PFSK-1 (cell line): ENCODE measurements around the gene OR2V1.

Experiments used
- FOXP2 ChIP-seq: optimal IDR thresholded peaks from 2 replicates; pipeline ENCODE3; 2011; ENCODE audit warnings: borderline replicate concordance, control low read depth, inconsistent platforms; ENCODE audit not compliant: insufficient read depth; ENCODE audit errors: extremely low read length, extremely low read depth
- POLR2AphosphoS5 ChIP-seq: IDR thresholded peaks from 2 replicates; pipeline ENCODE4 v1.6.1; 2012; ENCODE audit warnings: low read depth, mild to moderate bottlenecking, control low read depth, low read length, moderate library complexity
- SIN3A ChIP-seq: IDR thresholded peaks from 2 replicates; pipeline ENCODE4 v1.6.1; 2012; ENCODE audit warnings: mild to moderate bottlenecking, low read length, moderate library complexity, borderline replicate concordance; ENCODE audit not compliant: insufficient read depth
- TAF1 ChIP-seq: IDR thresholded peaks from 2 replicates; pipeline ENCODE4 v1.6.1; 2012; ENCODE audit warnings: low read length, control low read depth, borderline replicate concordance; ENCODE audit not compliant: insufficient read depth
- TF ChIP-seq, protein P1 (sequence below), 2 experiments: IDR thresholded peaks; 2 replicates each; pipeline versions ENCODE4 v1.6.1 to v1.8.0; 2011 to 2012; ENCODE audit warnings: low read depth in 2 of 2, low read length in 2 of 2, control low read depth in 1 of 2, inconsistent platforms in 1 of 2, mild to moderate bottlenecking in 1 of 2, moderate library complexity in 1 of 2; ENCODE audit not compliant: insufficient read depth in 1 of 2

OR2V1 gene

DNA sequence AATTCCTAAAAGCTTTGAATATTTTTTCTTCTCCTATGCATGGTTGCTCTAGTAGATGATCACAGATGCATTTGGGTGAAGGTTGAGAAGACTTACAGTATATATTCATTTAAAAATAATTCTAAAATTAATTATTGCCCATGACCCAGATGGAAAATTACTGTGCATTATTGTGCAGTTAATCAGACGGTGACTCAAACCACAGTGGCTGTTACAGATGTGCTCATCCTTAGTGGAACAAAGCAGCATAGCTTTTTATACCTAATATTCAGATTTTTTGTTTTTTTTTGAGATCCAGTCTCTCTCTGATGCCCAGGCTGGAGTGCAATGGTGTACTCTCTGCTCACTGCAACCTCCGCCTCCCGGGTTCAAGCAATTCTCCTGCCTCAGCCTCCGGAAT, 10.7 kb downstream of the OR2V1 start:
- TF ChIP-seq SIN3A: no peak
- TF ChIP-seq FOXP2: no peak
- TF ChIP-seq, protein P1, sequence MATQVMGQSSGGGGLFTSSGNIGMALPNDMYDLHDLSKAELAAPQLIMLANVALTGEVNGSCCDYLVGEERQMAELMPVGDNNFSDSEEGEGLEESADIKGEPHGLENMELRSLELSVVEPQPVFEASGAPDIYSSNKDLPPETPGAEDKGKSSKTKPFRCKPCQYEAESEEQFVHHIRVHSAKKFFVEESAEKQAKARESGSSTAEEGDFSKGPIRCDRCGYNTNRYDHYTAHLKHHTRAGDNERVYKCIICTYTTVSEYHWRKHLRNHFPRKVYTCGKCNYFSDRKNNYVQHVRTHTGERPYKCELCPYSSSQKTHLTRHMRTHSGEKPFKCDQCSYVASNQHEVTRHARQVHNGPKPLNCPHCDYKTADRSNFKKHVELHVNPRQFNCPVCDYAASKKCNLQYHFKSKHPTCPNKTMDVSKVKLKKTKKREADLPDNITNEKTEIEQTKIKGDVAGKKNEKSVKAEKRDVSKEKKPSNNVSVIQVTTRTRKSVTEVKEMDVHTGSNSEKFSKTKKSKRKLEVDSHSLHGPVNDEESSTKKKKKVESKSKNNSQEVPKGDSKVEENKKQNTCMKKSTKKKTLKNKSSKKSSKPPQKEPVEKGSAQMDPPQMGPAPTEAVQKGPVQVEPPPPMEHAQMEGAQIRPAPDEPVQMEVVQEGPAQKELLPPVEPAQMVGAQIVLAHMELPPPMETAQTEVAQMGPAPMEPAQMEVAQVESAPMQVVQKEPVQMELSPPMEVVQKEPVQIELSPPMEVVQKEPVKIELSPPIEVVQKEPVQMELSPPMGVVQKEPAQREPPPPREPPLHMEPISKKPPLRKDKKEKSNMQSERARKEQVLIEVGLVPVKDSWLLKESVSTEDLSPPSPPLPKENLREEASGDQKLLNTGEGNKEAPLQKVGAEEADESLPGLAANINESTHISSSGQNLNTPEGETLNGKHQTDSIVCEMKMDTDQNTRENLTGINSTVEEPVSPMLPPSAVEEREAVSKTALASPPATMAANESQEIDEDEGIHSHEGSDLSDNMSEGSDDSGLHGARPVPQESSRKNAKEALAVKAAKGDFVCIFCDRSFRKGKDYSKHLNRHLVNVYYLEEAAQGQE (IDR thresholded peaks at IDR 0.05; ENCODE audit: insufficient read depth in 1 of 2, low read depth in 2 of 2, low read length in 2 of 2): no peak
- TF ChIP-seq POLR2AphosphoS5: no peak
- TF ChIP-seq TAF1: no peak

DNA sequence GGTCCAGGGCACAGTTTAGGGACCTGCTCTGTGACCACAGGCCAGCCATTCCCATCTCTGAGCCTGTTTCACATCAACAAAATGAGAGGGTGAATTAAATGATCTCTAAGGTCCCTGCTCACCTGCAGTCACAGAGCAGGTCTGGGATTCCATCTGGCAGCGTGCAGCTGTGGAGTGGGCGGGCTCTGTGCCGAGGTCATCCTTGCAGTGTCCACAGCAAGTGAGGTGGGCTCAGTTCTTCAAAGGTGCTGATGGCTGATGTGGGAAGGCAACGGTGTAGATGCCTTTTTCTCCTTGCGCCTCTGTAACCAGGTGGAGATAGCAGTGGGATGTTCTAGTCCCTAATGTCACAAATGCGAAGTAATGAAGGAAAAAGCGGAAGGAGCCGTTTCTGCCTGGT, 11.9 kb downstream of the OR2V1 start:
- TF ChIP-seq POLR2AphosphoS5: no peak
- no peak for TF ChIP-seq TAF1
- no peak for TF ChIP-seq SIN3A
- TF ChIP-seq FOXP2: no peak
- TF ChIP-seq, protein P1 (IDR thresholded peaks at IDR 0.05; ENCODE audit: insufficient read depth in 1 of 2, low read depth in 2 of 2, low read length in 2 of 2): no peak

DNA sequence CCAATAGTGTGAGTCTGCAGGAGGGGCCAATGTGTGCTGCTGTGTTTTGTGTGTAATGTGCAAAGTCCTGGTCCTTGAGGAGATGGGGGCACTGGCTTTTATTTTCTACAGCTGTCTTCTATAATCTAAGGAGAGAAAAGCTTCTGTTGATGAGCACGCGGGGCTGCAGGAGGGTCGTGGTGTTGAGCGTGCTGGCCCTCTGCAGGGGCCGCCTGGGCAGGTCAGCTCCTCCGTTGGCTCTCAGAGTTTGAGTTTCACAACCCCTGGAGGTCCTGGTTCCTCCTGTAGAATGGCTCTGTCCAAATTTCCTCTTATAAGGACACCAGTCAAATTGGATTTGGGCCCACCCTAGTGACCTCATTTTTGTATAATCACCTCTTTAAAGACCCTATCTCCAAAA, 12.6 kb downstream of the OR2V1 start:
- no peak for TF ChIP-seq SIN3A
- no peak for TF ChIP-seq FOXP2
- TF ChIP-seq, protein P1 (IDR thresholded peaks at IDR 0.05; ENCODE audit: insufficient read depth in 1 of 2, low read depth in 2 of 2, low read length in 2 of 2): no peak
- no peak for TF ChIP-seq POLR2AphosphoS5
- TF ChIP-seq TAF1: no peak

DNA sequence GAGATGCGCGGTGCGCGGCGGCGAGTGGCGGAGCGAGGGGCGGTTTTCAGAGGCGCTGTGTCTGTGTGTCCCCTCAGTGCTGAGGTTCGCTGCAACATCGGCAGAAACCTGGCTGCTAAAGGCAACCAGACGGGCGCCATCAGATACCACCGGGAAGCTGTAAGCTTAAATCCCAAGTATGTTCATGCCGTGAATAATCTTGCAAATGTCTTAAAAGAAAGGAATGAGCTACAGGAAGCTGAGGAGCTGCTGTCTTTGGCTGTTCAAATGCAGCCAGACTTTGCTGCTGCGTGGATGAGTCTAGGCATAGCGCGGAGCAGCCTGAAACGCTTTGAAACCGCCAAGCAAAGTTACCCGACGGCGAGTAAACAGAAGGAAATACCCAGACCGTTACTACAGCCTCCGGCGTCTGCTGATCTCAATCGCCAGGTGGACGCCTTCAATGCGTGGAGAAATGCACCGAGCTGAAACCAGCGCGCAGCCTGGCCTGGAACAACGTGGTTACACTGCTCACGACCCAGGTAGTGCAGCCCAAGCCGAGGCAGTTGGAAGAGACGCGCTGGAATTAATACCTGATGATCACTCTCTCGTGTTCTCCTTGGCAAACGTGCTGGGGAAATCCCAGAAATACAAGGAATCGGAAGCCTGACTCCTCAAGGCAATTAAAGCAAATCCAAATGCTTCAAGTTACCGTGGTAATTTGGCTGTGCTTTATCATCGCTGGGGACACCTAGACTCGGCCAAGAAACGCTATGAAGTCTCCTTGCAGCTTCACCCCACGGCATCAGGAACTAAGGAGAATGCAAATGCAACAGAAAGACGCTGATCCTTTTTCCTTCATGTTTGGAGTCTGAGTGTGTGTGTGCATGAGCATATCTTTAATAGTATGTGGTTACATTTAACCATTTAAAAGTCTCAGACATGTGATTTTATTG, 15.9 kb downstream of the OR2V1 start:
- TF ChIP-seq TAF1 (no peak), FOXP2 (no peak), SIN3A (no peak), POLR2AphosphoS5 (no peak)
- TF ChIP-seq, protein P1 (IDR thresholded peaks at IDR 0.05; ENCODE audit: insufficient read depth in 1 of 2, low read depth in 2 of 2, low read length in 2 of 2): no peak
